Neural cell (in vitro differentiated cells): ENCODE data around the gene PCDHGA7. TPM values are rescaled to one million over a fixed set of nuclear protein-coding genes. Genes with fewer than 3 reads are reported as not detected.
A peak's percentile ranks its signal among the peaks of the same experiment; 100 is the strongest.
"Not testable (repeated sequence)": the region's sequence is repeated elsewhere in the genome, so short reads cannot be mapped to it uniquely, and the experiment has no call there.

Experiments
- H2AFZ ChIP-seq: fragments of 200-600, 300-800 bp; sonication (generic), shearing (Covaris generic); 2 replicates; pipeline ENCODE4 v1.6.0; 2014; ENCODE audit warnings: low read depth, mild to moderate bottlenecking, antibody characterized with exemption, low read length, moderate library complexity
- H3F3A ChIP-seq: fragments of 200-600 bp; shearing (Covaris generic); 2 replicates; pipeline ENCODE4 v1.6.1; 2016; ENCODE audit warnings: mild to moderate bottlenecking, moderate library complexity, mixed read lengths, antibody characterized with exemption, low read length; ENCODE audit not compliant: insufficient read depth, poor library complexity, severe bottlenecking
- H3K27ac ChIP-seq: fragments of 200-600, 300-800 bp; sonication (generic), shearing (Covaris generic); 2 replicates; pipeline ENCODE4 v1.5.1; 2014; ENCODE audit warnings: mild to moderate bottlenecking, low read length, moderate library complexity
- H3K27me3 ChIP-seq: fragments of 300-800, 200-600 bp; sonication (generic), shearing (Covaris generic); 2 replicates; pipeline ENCODE4 v1.6.0; 2014; ENCODE audit warnings: mild to moderate bottlenecking, low read depth, low read length, moderate library complexity; ENCODE audit not compliant: insufficient read depth
- H3K36me3 ChIP-seq: fragments of 300-800, 200-600 bp; sonication (generic), shearing (Covaris generic); 2 replicates; pipeline ENCODE4 v1.5.1; 2014; ENCODE audit warnings: mild to moderate bottlenecking, antibody characterized with exemption, low read length, moderate library complexity; ENCODE audit not compliant: insufficient read depth
- H3K4me2 ChIP-seq: fragments of 300-800, 200-600 bp; sonication (generic), shearing (Covaris generic); 2 replicates; pipeline ENCODE4 v1.6.0; 2014; ENCODE audit warnings: mild to moderate bottlenecking, low read length
- H3K4me3 ChIP-seq: fragments of 300-800, 200-600 bp; sonication (generic), shearing (Covaris generic); 2 replicates; pipeline ENCODE4 v1.5.1; 2014; ENCODE audit warnings: mild to moderate bottlenecking, low read length, moderate library complexity
- H3K79me2 ChIP-seq: fragments of 200-600 bp; shearing (Covaris generic); replicated peaks from 2 replicates; pipeline ENCODE4 v1.6.0; 2014; ENCODE audit warnings: mild to moderate bottlenecking, low read length, moderate library complexity; ENCODE audit not compliant: insufficient read depth
- H3K9ac ChIP-seq: fragments of 300-800, 200-600 bp; sonication (generic), shearing (Covaris generic); 2 replicates; pipeline ENCODE4 v1.6.1; 2016; ENCODE audit warnings: mild to moderate bottlenecking, low read length, mixed read lengths
- H3K9me2 ChIP-seq: fragments of 200-600 bp; shearing (Covaris generic); 2 replicates; pipeline ENCODE4 v1.6.1; 2016; ENCODE audit warnings: mild to moderate bottlenecking, low read length, mixed read lengths; ENCODE audit not compliant: insufficient read depth
- H3K9me3 ChIP-seq: fragments of 200-600, 300-800 bp; sonication (generic), shearing (Covaris generic); 2 replicates; pipeline ENCODE4 v1.6.1; 2016; ENCODE audit warnings: mild to moderate bottlenecking, mixed run types, low read length, moderate library complexity, mixed read lengths
- H4K20me1 ChIP-seq: fragments of 200-600 bp; shearing (Covaris generic); 2 replicates; pipeline ENCODE4 v1.6.1; 2016; ENCODE audit warnings: mild to moderate bottlenecking, mixed run types; ENCODE audit not compliant: insufficient read depth
- CTCF ChIP-seq: fragments of 450-650 bp; IDR thresholded peaks from 2 replicates; pipeline ENCODE4 v1.5.1; 2014; ENCODE audit warnings: antibody characterized with exemption, mild to moderate bottlenecking, moderate library complexity; ENCODE audit not compliant: poor library complexity, severe bottlenecking
- EP300 ChIP-seq: fragments of 450-650 bp; conservative IDR thresholded peaks from 2 replicates; pipeline ENCODE4 v1.6.1; 2014; ENCODE audit warnings: antibody characterized with exemption, mild to moderate bottlenecking, moderate library complexity; ENCODE audit not compliant: poor library complexity, severe bottlenecking
- EZH2 ChIP-seq: fragments of 200-600, 300-800 bp; shearing (Covaris generic), sonication (generic); IDR thresholded peaks from 2 replicates; pipeline ENCODE4 v1.6.1; 2014; ENCODE audit warnings: antibody characterized with exemption, low read length, borderline replicate concordance, mild to moderate bottlenecking; ENCODE audit not compliant: insufficient read depth, poor library complexity, severe bottlenecking
- MXI1 ChIP-seq: fragments of 450-650 bp; conservative IDR thresholded peaks from 2 replicates; pipeline ENCODE4 v1.6.1; 2014; ENCODE audit warnings: antibody characterized with exemption, mild to moderate bottlenecking; ENCODE audit not compliant: poor library complexity, severe bottlenecking
- POLR2AphosphoS5 ChIP-seq: IDR thresholded peaks from 2 replicates; pipeline ENCODE4 v1.6.1; 2012
- RAD21 ChIP-seq: fragments of 450-650 bp; conservative IDR thresholded peaks from 2 replicates; pipeline ENCODE4 v1.6.1; 2014; ENCODE audit warnings: antibody characterized with exemption, mild to moderate bottlenecking, moderate library complexity
- SMC3 ChIP-seq: fragments of 450-650 bp; conservative IDR thresholded peaks from 2 replicates; pipeline ENCODE4 v1.6.1; 2014; ENCODE audit warnings: antibody characterized with exemption, mild to moderate bottlenecking, moderate library complexity; ENCODE audit not compliant: poor library complexity
- TAF1 ChIP-seq: IDR thresholded peaks from 2 replicates; pipeline ENCODE4 v1.6.1; 2012; ENCODE audit warnings: low read depth
- polyA plus RNA-seq: library from polyadenylated mRNA; depleted of rRNA; stranded (reverse); fragments of >200 nt; gene quantifications from 2 replicates; pipeline ENCODE4 v1.2.3, GENCODE V29; 2014
- TF ChIP-seq, protein P1 (sequence below): IDR thresholded peaks from 2 replicates; pipeline ENCODE4 v1.6.1; 2012; ENCODE audit warnings: borderline replicate concordance

Gene PCDHGA7
- polyA plus RNA-seq, 1 donor from 2014 or later, result not detected

- H3K9me3 ChIP-seq, result peaks cover 31% of the 10 kb centered on the region
- no peaks in the 10 kb centered on the region for H3K9me2 ChIP-seq
- H4K20me1 ChIP-seq, result no peaks in the 10 kb centered on the region
- TF ChIP-seq CTCF, result no peak
- TF ChIP-seq EZH2, result no peak
- no peak for TF ChIP-seq TAF1
- no peak for TF ChIP-seq MXI1
- no peak for TF ChIP-seq RAD21
- TF ChIP-seq SMC3, result no peak
- no peak for TF ChIP-seq POLR2AphosphoS5
- no peak for TF ChIP-seq EP300
- TF ChIP-seq, protein P1, sequence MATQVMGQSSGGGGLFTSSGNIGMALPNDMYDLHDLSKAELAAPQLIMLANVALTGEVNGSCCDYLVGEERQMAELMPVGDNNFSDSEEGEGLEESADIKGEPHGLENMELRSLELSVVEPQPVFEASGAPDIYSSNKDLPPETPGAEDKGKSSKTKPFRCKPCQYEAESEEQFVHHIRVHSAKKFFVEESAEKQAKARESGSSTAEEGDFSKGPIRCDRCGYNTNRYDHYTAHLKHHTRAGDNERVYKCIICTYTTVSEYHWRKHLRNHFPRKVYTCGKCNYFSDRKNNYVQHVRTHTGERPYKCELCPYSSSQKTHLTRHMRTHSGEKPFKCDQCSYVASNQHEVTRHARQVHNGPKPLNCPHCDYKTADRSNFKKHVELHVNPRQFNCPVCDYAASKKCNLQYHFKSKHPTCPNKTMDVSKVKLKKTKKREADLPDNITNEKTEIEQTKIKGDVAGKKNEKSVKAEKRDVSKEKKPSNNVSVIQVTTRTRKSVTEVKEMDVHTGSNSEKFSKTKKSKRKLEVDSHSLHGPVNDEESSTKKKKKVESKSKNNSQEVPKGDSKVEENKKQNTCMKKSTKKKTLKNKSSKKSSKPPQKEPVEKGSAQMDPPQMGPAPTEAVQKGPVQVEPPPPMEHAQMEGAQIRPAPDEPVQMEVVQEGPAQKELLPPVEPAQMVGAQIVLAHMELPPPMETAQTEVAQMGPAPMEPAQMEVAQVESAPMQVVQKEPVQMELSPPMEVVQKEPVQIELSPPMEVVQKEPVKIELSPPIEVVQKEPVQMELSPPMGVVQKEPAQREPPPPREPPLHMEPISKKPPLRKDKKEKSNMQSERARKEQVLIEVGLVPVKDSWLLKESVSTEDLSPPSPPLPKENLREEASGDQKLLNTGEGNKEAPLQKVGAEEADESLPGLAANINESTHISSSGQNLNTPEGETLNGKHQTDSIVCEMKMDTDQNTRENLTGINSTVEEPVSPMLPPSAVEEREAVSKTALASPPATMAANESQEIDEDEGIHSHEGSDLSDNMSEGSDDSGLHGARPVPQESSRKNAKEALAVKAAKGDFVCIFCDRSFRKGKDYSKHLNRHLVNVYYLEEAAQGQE, result no peak
- H3K9ac ChIP-seq, result no peak overlapping the region
- H3K4me3 ChIP-seq, result no peak overlapping the region
- H3K4me2 ChIP-seq, result no peak overlapping the region
- no peaks in the 10 kb centered on the region for H3K36me3 ChIP-seq
- H2AFZ ChIP-seq, result no peak overlapping the region
- no peaks in the 10 kb centered on the region for H3F3A ChIP-seq
- H3K79me2 ChIP-seq, result no peaks in the 10 kb centered on the region
- no peaks in the 10 kb centered on the region for H3K27me3 ChIP-seq
- H3K27ac ChIP-seq, result no peak overlapping the region
These were observed 2.1 kb downstream of the PCDHGA7 start for GRCh38 chr5:141384471-141385267.

- not testable (repeated sequence) for H3K4me2 ChIP-seq, H3K9me2 ChIP-seq, H2AFZ ChIP-seq, H4K20me1 ChIP-seq, H3F3A ChIP-seq, H3K79me2 ChIP-seq, H3K36me3 ChIP-seq, H3K27me3 ChIP-seq, H3K9ac ChIP-seq
- peaks cover 36% of the 10 kb centered on the region for H3K9me3 ChIP-seq
- peak within 1 kb of the TSS; percentile 41 for H3K27ac ChIP-seq
- H3K4me3 ChIP-seq, result peak within 1 kb of the TSS; percentile 53
- peak; percentile 65 for TF ChIP-seq SMC3
- peak; percentile 69 for TF ChIP-seq CTCF
- TF ChIP-seq RAD21, result peak; percentile 70
These were observed 5.2 kb downstream of the PCDHGA7 start, which contains the start of gene PCDHGB4 for GRCh38 chr5:141387557-141388311. PCDHGB4 (plus strand) TSS chr5:141387698; CDS start chr5:141387885, 187 bp downstream.
